Osteocyte (in vitro differentiated cells): Measurements from ENCODE around the gene TRIM8. TPM values are rescaled to one million over a fixed set of nuclear protein-coding genes. Genes with fewer than 3 reads are reported as not detected.
A peak's percentile ranks its signal among the peaks of the same experiment; 100 is the strongest.

Source experiments
- DNase-seq: peaks from one replicate; pipeline ENCODE4 v3.0.0; 2021; ENCODE audit warnings: mixed read lengths; ENCODE audit not compliant: unreplicated experiment; ENCODE audit errors: extremely low spot score
- H3K27ac Mint-ChIP-seq: one replicate; pipeline ENCODE4 v1.8.0; 2021; ENCODE audit warnings: mild to moderate bottlenecking, mixed read lengths; ENCODE audit not compliant: unreplicated experiment
- H3K27me3 Mint-ChIP-seq: one replicate; pipeline ENCODE4 v1.8.0; 2021; ENCODE audit warnings: mixed read lengths; ENCODE audit not compliant: unreplicated experiment
- H3K36me3 Mint-ChIP-seq: one replicate; pipeline ENCODE4 v1.8.0; 2021; ENCODE audit warnings: mixed read lengths; ENCODE audit not compliant: unreplicated experiment
- H3K4me1 Mint-ChIP-seq: one replicate; pipeline ENCODE4 v1.8.0; 2021; ENCODE audit warnings: mixed read lengths; ENCODE audit not compliant: unreplicated experiment
- H3K4me3 Mint-ChIP-seq: one replicate; pipeline ENCODE4 v1.8.0; 2021; ENCODE audit warnings: mild to moderate bottlenecking, moderate library complexity, mixed read lengths; ENCODE audit not compliant: unreplicated experiment
- H3K9me3 Mint-ChIP-seq: one replicate; pipeline ENCODE4 v1.8.0; 2021; ENCODE audit warnings: mixed read lengths; ENCODE audit not compliant: unreplicated experiment
- total RNA-seq: library from RNA; stranded (reverse); gene quantifications from 2 replicates; pipeline ENCODE4 v1.2.1, GENCODE V29; 2021
- TF ChIP-seq, protein P1 (sequence below): fragments of 200-600 bp; sonication (generic); IDR thresholded peaks from 2 replicates; pipeline ENCODE4 v1.5.0; 2021; ENCODE audit warnings: antibody characterized with exemption, mild to moderate bottlenecking, moderate library complexity

The TRIM8 gene
- total RNA-seq, 1 donor from 2014 or later: 63.9 TPM

- Mint-ChIP-seq H3K27ac (peak overlapping the region; percentile 98), H3K36me3 (no peaks in the 10 kb centered on the region), H3K27me3 (no peaks in the 10 kb centered on the region), H3K4me3 (peak overlapping the region; percentile 72), H3K9me3 (no peaks in the 10 kb centered on the region), H3K4me1 (peaks cover 71% of the 10 kb centered on the region)
- TF ChIP-seq, protein P1, sequence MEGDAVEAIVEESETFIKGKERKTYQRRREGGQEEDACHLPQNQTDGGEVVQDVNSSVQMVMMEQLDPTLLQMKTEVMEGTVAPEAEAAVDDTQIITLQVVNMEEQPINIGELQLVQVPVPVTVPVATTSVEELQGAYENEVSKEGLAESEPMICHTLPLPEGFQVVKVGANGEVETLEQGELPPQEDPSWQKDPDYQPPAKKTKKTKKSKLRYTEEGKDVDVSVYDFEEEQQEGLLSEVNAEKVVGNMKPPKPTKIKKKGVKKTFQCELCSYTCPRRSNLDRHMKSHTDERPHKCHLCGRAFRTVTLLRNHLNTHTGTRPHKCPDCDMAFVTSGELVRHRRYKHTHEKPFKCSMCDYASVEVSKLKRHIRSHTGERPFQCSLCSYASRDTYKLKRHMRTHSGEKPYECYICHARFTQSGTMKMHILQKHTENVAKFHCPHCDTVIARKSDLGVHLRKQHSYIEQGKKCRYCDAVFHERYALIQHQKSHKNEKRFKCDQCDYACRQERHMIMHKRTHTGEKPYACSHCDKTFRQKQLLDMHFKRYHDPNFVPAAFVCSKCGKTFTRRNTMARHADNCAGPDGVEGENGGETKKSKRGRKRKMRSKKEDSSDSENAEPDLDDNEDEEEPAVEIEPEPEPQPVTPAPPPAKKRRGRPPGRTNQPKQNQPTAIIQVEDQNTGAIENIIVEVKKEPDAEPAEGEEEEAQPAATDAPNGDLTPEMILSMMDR: no peak
- no peak for DNase-seq
Measured at GRCh38 chr10:102673236-102673818, 29.0 kb downstream of the TRIM8 start.

- H3K36me3 Mint-ChIP-seq: no peaks in the 10 kb centered on the region
- peaks cover 73% of the 10 kb centered on the region for H3K4me1 Mint-ChIP-seq
- H3K27me3 Mint-ChIP-seq: no peaks in the 10 kb centered on the region
- TF ChIP-seq, protein P1: no peak
- peak overlapping the region; percentile 98 for H3K27ac Mint-ChIP-seq
- no peaks in the 10 kb centered on the region for H3K9me3 Mint-ChIP-seq
- DNase-seq: no peak
- peak overlapping the region; percentile 72 for H3K4me3 Mint-ChIP-seq
Measured at GRCh38 chr10:102673819-102674511, 29.7 kb downstream of the TRIM8 start.

DNA sequence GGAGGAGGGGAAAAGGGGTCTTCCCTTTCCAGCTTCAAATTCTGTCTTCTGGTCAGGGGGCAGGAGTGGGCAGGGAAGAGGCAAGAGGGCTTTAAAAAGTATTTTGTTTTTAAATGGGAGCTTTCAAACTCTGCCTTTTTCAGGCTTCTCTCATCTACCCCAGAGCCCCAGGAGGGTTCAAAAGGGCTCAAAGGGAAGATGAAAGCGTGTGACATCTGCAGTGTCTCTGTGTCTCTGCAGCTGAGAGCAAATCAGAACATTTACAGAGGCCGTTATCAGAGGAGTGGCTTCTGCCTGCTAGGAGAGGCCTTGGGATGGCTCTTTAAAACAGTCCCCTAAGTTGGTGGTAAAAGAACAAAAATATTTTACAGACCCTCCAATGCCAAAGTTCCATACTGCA is 30.3 kb downstream of the TRIM8 start:
- H3K9me3 Mint-ChIP-seq: no peaks in the 10 kb centered on the region
- H3K4me1 Mint-ChIP-seq: peaks cover 73% of the 10 kb centered on the region
- peak overlapping the region; percentile 98 for H3K27ac Mint-ChIP-seq
- no peaks in the 10 kb centered on the region for H3K36me3 Mint-ChIP-seq
- TF ChIP-seq, protein P1: no peak
- H3K4me3 Mint-ChIP-seq: peak overlapping the region; percentile 47
- no peak for DNase-seq
- H3K27me3 Mint-ChIP-seq: no peaks in the 10 kb centered on the region

DNA sequence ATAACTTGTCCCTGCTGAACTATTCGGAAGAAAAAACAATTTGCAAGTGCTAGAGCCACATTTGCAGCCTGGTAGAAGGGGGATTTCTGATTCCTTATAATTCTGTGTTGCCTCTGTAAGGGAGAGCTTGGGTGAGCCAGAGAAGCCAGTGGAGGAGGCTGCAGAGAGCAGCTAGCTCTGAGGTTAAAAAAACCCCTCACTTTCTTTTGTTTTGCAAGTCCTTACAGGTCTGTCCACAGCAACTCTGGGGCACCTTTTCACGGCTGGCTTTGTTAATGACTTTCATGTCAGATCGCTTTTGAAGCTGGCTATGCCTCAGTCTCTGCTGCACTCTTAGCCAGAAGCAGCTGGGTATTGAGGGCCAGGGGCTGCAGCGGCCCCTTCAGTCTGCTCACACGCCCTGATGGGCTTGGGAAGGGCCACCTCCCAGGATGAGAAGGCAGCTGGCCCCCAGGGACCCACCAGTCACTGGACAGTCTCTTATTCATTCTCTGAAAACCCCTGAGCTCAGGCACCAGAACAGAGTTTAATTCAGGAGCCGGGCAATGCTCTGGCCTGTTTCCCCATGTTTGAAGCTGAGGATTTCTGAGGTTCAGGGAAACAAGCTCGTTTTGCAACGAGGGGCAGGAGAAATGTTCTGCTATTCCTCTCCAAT is 30.9 kb downstream of the TRIM8 start:
- Mint-ChIP-seq H3K27me3 (no peaks in the 10 kb centered on the region), H3K4me1 (peaks cover 69% of the 10 kb centered on the region), H3K27ac (peak overlapping the region; percentile 98), H3K4me3 (peak overlapping the region; percentile 47), H3K9me3 (no peaks in the 10 kb centered on the region), H3K36me3 (no peaks in the 10 kb centered on the region)
- TF ChIP-seq, protein P1: no peak
- DNase-seq: no peak
